Stimulated activated CD4-positive, alpha-beta T cell treated with anti-CD3 and anti-CD28 coated beads, TNF-alpha, amount 100 ng/mL, for 4 hours (primary cell): Measurements from ENCODE around the gene WDR90.

Source experiments
- DNase-seq, 3 experiments: peaks; one replicate each; pipeline ENCODE4 v3.0.0-alpha.2; 2020; ENCODE audit warnings: low read depth in 3 of 3

WDR90 gene

DNA sequence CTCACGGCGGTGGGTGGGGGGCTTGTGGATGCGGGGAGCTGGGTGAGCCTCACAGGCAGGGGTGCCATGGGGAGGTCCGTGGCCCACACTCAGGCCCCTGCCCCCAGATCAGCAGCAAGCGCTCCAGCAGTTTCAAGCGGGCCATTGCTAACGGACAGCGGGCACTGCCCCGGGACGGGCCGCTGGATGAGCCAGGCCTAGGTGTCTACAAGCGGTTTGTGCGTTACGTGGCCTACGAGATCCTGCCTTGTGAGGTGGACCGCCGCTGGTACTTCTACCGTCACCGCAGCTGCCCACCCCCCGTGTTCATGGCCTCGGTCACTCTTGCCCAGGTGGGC, 27.4 kb downstream of the WDR90 start:
- DNase-seq = no peak

DNA sequence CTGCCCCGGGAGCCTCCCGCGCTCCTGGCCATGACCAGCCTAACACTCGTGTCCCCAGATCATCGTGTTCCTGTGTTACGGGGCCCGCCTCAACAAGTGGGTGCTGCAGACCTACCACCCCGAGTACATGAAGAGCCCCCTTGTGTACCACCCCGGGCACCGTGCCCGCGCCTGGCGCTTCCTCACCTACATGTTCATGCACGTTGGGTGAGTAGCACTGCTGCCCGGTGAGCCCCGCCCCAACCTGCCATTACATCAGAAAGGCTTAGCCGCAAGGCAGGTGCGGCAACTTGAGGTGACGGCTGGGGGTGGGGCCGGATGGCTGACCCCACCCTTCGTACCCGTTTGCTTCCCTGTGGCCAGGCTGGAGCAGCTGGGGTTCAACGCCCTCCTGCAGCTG, 27.7 kb downstream of the WDR90 start:
- no peak for DNase-seq

DNA sequence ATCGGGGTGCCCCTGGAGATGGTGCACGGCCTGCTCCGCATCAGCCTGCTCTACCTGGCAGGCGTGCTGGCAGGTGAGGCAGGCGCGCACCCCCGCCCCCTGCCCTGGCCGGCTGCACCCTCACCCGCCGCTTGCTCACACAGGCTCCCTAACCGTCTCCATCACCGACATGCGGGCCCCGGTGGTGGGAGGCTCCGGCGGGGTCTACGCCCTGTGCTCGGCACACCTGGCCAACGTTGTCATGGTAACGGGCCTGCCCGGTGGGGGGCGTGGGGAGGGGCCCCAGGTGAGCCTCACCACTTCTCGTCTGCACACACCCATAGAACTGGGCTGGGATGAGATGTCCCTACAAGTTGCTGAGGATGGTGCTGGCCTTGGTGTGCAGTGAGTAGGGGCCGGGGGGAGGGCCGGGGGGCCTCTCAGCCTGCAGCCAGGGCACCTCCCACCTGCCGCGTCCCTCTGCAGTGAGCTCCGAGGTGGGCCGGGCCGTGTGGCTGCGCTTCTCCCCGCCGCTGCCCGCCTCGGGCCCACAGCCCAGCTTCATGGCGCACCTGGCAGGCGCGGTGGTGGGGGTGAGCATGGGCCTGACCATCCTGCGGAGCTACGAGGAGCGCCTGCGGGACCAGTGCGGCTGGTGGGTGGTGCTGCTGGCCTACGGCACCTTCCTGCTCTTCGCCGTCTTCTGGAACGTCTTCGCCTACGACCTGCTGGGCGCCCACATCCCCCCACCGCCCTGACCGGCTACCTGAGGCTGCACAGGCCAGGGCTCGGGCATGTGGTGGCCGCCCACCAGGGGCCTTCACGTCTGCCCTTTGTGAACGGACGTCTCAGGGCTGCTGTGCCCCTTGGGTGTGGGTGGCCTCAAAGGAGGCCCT, 28.4 kb downstream of the WDR90 start:
- DNase-seq = no peak

DNA sequence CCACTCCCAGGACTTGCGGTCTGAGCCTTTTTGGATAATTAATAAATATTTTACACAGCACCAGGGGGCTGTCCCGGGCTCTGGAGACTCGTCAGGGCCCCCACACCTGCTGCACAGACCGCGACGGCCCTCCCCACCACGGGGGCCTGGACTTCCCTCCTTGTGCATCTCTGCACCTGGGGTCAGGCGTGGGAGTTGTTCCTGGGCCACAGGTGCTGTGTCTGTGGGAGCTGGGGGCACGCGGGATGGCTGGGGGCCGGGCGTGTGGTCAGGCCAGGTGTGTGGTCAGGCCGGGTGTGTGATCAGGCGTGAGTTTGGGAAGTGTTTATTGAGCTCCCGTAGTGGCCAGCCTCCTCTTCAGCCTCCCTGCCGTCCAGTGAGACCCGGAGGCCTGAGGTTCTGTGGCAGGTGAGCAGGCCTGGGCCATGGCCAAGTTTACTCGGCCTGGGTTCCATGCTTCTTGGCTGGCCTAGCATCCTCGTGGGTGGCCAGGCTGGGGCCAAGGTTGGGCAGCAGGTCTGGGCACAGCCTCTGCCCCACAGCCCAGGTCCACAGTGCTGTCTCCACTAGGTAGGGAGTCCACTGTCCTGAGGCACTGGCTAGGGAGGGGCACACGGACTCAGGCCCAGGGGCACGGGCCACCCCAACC, 29.2 kb downstream of the WDR90 start:
- DNase-seq = no peak

DNA sequence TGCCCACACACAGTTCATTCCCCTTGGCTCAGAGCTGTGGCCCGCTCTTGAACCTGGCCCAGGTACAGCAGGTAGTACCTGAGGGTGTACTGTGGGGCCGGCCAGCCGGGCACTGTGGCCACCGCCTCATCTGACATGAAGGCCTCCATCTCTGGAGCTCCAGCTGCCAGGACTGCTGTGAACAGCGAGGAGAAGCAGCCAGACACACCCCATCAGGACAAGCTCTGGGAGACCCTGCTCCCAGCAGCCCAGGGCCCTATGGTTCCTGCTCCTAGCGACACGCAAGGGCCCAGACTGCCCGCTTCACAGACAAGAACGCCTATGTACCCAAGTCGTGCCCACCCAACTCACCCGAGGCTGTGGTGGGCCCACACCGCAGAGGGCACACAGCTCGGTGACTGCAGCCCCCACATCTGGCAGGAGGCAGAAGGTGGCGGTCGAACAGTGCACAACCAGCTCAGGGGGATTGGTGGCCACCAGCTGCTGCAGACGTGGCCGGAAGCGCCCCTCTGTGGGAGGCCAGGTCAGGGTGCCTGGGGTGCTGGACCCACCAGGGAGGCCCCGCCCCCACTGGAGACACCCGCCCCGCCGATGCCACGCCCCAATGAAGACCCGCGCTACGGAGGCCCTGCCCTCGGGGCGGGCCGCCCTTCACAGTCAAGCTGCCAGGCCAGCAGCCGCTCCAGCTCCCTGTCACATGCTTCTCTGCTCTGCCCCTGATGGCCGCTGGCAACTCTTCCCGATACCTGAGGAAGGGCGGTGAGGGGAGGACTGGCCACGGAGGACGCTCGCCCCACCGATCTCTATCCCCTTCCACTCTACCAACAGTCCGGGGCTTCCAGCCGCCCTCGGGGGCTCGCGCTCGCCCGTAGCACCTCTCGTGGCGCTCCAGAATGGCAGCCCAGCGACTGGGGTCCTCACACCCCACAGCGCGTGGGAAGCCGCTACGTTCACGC, 30.0 kb downstream of the WDR90 start:
- peak in 1 of 3 experiments; percentile 40 for DNase-seq

DNA sequence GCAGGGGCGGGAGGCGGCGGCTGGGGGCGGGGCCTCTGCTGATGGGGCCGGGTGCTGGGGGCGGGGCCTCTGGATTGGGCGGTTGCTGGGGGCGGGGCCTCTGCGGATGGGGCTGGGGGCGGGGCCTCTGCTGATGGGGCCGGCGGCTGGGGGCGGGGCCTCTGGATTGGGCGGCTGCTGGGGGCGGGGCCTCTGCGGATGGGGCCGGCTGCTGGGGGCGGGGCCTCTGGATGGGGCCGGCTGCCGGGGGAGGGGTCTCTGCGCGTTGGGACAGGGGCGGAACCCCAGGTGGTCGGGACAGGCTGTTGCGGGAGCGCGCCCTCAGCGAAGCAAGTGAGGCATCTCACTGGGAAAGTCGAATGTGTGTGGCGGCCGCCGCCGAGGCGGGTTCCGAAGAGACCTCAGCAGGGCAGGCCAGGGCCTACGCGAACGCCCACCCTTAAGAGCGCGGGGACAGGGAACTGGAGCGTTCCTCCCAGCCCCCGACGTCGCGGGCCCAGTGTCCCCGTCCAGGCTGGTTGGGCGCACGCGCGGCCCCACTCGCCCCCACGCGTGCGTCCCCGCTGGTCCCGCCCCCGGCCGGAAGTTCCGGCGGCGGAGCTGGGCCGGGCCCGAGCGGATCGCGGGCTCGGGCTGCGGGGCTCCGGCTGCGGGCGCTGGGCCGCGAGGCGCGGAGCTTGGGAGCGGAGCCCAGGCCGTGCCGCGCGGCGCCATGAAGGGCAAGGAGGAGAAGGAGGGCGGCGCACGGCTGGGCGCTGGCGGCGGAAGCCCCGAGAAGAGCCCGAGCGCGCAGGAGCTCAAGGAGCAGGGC, 30.9 kb downstream of the WDR90 start, which contains the start of gene STUB1:
STUB1 (plus strand) TSS at position 597 of the 811 bp plus-strand sequence; CDS start at position 713, 116 bp downstream.
- DNase-seq = peak; percentile 85

DNA sequence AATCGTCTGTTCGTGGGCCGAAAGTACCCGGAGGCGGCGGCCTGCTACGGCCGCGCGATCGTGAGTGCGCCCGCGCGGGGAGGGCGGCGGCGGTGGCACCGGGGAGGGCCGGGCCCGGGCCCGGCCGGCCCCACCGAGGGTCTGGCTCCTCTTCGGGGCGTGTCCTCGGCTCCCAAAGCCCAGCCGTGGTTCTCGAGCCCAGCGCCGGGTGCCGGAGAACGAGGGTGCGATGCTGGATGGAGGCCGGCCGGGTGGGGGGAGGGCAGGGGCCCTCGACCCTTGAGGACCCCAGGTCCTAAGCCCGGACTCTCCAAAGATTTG, 31.4 kb downstream of the WDR90 start:
- DNase-seq = no peak

DNA sequence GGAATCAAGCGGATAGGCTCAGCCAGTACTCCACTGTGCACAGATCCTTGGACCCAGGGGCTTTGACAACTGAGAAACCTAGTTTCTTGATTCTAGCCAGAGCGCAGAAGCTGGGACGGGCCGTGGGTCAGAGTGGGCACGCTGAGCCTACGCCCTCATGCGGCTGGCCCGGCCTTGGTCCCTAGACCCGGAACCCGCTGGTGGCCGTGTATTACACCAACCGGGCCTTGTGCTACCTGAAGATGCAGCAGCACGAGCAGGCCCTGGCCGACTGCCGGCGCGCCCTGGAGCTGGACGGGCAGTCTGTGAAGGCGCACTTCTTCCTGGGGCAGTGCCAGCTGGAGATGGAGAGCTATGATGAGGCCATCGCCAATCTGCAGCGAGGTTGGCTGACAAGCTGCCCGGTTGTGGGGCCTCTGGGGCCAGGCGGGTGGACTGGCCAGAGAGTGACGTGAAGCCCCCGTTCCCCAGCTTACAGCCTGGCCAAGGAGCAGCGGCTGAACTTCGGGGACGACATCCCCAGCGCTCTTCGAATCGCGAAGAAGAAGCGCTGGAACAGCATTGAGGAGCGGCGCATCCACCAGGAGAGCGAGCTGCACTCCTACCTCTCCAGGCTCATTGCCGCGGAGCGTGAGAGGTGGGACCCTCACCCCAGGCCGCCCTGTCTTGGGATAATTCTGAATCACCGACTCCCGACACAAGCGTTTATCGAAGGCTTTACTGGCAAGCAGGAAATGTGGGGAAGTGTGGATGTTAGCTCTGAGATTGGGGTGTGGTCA, 32.0 kb downstream of the WDR90 start:
- no peak for DNase-seq

DNA sequence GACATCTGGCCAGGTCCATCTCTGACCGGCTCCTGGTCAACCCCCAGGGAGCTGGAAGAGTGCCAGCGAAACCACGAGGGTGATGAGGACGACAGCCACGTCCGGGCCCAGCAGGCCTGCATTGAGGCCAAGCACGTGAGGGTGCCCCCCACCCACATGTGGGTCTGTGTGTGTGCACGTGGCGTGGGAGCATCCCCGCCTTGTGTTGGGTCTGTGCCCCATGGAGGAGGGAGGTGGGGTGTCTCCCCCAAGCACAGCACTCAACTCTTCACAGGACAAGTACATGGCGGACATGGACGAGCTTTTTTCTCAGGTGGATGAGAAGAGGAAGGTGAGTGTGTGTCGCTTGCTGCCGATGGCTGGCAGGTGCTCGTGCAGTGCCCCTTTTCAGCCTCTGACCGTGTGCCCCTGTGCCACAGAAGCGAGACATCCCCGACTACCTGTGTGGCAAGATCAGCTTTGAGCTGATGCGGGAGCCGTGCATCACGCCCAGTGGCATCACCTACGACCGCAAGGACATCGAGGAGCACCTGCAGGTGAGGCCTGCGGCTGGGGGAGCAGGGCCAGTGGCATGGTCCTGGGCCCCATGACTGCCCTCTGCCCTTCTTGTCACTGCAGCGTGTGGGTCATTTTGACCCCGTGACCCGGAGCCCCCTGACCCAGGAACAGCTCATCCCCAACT, 32.7 kb downstream of the WDR90 start:
- DNase-seq = no peak

DNA sequence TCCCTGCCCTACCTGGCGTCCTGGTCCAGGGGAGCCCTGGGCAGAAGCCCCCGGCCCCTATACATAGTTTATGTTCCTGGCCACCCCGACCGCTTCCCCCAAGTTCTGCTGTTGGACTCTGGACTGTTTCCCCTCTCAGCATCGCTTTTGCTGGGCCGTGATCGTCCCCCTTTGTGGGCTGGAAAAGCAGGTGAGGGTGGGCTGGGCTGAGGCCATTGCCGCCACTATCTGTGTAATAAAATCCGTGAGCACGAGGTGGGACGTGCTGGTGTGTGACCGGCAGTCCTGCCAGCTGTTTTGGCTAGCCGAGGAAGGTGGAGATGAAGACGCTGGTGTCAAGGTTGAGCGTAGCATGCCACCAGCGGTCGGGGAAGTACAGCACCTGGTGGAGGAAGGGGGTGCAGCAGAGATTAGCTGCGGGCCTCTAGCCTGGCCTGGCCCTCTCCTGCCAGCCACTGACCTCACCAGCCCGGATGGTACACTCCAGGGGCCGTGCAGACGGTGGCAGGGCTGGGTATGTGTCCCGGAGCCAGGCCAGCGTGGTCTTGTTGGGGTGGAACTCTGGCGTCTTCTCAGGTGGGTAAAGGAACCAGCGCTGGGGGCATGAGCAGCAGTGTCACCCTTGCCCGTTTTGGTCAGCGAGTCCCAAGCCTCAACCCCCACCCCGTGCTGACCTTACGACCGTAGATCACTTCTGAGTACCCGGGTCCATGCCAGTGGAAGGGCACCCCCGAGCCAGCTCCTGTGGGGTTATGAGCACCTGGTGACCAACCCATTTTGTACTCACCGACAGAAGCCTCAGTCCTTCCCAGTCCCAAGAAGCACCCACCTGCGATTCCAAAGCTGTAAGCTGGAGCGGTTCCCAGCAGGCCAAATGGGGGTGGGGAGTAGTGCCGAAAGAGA, 33.6 kb downstream of the WDR90 start:
- no peak for DNase-seq

DNA sequence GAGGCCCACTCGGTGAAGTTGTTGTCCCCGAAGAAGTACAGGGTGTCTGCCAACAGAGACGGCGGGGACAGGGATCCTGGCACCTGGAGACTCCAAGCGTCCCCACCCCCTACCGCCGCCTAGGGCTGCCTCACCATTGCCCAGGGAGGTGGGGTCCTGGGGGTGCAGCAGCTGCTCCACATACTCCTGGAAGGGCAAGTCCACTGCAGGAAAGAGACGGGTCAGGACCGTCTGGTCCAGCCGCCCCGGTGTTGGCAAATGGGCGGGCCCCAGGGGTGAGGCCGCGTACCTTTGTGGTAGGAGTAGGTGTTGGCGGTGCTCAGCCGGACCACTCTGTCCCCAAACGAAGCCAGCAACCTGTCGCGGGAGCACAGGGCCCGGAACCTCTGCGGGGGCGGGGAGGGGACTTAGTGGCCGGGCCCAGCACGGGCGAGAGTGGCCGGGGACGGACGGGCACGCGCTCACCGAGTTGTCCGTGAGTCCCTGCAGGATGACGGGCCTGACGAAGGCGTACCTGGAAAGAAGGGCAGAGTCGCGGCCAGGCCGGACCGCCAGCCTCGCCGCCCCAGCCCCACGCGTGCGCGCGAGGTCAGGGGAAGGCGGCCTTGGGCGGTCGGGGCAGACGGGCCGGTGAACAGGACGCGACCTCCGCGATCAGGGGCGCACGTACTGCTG, 34.4 kb downstream of the WDR90 start:
- no peak for DNase-seq

DNA sequence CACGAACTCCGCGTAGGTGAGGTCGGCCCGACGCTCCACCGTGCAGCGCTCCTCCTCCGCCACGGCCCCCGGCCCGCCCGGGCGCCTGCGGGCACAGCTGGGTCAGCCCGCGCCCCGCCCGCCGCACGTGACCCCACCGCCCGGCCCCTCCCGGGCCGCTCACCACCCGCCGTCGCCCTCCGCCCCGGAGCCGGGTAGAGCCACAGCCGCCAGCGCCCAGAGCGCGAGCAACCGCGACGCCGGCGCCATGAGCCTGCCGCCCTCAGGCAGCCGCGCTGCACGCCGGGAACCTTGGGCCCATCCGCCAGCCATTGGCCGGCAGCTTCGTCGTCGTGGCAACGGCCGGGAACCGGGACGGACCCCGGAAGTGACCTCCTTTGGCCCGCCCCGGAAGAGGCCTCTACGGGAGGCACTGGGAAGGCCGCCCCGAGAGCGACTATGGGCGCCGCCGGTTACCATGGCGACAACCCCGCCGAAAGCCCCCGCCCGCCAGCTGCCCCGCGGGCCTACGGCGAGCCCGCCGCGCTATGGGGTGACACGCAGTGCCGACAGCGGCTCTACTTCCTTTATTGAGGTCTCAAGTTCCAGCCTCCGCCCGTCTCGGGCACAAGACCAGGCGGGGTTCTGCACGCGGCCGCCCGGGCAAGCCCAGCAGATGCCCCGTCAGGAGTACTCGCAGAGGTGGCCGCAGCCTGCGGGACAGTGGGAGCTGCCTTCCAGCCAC, 35.1 kb downstream of the WDR90 start, which contains the start of gene JMJD8:
JMJD8 (minus strand) TSS at position 264 of the 724 bp plus-strand sequence; CDS start at position 249, 15 bp downstream.
- peak; percentile 92 to 95 (median 92) for DNase-seq

DNA sequence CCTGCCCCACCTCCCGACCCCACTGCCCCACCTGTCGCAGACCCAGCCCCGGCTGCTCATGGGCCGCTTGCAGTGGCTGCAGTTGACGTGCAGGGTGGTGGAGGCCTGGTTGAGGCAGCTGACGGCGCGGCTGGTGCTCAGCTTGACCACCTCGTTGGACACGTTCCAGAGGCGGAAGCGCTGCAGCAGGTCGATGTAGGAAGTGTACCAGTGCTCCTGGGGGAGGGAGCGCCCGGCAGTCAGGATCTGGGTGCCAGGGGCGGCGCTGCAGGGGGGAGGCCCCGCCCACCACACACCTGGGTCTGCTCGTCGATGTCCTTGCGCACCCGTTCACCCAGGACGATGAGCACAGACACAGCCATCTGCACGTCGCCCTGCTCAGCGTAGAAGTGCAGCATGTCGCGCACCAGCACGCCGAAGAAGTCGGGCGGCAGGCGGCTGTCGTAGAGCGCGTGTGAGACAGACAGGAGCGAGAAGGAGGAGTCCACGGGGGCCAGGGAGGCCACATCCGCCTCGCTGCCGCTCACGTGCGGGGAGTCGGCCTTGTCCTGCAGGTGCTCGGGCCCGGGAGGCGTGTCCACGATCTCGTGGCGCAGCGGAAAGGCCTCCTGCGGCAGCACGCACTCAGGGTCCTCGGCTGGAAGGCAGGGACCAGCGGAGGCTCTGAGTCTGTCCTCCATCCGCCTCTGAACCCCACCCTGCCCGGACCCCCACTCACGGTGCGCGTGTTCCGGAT, 36.0 kb downstream of the WDR90 start:
- DNase-seq = no peak

DNA sequence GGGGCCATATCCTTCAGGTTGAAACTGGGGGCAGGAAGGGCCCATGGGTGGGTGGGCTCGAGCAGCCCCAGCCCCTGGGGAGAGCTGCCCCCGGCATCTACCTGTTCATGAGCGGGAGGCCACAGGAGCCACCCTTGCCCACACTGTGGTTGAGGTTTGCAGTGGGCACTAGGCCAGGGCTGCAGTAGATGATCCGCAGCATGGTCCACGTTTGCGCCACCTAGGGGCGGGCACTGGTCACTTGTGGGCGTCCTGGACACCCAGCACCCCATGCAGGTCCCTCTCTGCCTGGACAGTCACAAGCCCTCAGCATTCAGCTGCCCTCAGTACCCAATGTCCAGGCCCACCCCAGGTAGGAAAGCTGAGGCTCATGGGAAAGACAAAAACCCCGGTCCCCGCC, 36.8 kb downstream of the WDR90 start:
- DNase-seq = no peak

DNA sequence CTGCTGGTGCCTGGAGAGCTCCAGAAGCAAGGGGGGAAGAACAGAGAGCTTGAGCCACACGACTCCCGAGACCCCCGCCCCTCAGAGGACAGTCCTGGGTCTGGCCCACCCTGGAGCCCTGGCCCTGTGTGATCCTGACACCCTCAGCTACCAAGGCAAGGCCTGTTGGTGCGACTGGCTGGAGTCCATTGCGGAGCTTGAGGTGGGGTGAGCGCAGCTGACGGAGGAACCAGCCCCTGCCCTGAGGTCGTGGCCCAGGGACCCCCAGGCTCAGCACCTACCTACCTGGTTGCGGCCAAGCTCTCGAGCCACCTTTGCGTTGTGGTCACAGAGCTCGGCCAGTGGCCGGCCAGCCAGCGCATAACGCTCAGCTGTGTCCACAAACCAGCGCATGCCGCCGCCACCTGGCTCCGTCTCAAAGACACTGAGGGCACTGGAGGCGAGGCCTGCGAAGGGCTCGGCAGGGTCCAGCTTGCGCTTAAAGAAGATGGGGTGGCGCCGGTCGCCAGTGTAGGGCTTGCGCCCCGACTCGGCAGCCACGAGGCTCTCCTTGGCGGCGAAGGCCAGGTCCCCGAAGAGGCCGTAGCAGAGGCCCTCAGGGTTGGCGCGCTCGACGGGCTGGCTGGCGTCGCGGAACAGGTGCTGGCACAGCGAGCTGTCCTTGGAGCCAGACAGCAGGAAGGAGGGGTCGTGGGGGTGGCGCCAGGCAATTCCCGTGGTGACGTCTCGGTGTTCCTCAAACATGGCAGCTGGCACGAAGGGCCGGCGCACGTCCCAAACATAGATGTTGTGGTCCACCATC, 37.5 kb downstream of the WDR90 start:
- DNase-seq = no peak

DNA sequence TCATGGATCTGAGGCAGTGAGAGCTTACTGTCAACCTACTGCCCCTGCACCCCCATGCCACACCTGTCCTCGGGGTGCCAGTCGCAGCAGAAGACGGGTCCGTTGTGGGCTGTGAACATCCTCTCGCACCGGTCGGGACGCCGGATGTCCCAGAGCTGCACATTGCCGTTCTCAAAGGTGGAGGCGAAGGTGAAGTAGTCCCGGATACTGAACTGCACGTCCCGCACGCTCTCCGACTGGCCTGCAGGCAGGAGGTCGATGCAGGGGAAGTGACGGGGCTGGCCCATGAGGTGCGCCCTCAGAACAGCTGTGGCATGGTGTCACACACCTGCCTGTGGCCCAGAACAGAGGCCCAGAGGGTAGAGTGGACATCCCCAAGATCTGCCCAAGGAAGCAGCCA, 38.3 kb downstream of the WDR90 start:
- no peak for DNase-seq
